Placental epithelial cell (primary cell): Measurements from ENCODE around the gene SERPINB4. TPM values are rescaled to one million over a fixed set of nuclear protein-coding genes. Genes with fewer than 3 reads are reported as not detected.

Source experiments
- total RNA-seq: library from RNA; depleted of rRNA; stranded (reverse); fragments of >200 nt; gene quantifications from 2 replicates; pipeline ENCODE4 v1.2.3, GENCODE V29; 2012

SERPINB4 gene
- total RNA-seq = not detected in 2 replicates

GRCh38 chr18:63644142-63644541 is at the start of gene SERPINB4:
TSS of gene SERPINB4 (minus strand) at chr18:63644256. CDS start at chr18:63643577, 679 bp downstream.

DNA sequence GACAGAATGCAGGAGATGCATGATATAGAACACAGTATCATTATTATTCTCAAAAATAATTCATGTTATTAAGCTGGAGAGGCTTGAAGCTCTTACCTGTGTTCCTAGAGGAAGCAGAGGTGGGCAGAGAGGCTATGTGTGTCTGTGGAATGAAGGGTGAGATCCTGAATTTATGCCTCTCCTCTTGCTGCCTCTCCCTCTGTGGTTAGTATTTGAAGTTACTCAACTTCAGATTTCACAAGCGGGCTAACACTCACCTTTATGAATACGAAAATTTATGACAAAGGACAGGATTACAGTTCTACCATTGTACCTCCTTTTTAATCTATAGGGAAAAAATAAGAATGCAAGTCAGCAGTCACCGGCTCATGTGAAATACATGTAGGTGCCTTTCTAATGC is 17.7 kb upstream of the SERPINB4 start, which contains the start of gene SERPINB3:
TSS of gene SERPINB3 (minus strand) at position 144 of the 400 bp plus-strand sequence. CDS start 677 bp downstream, outside the sequence.

Other genes with a start within 250 kb of the SERPINB4 start
- 47.9 and 53.8 TPM in 2 replicates for gene VPS4B, start 221.8 kb downstream of the SERPINB4 start, total RNA-seq
- gene SERPINB5, start 167.3 kb downstream of the SERPINB4 start, total RNA-seq = 7.9 and 24.2 TPM in 2 replicates
- not detected in 2 replicates for gene SERPINB12, start 101.9 kb downstream of the SERPINB4 start, total RNA-seq
- not detected in 2 replicates for gene SERPINB13, start 56.9 kb downstream of the SERPINB4 start, total RNA-seq
- not detected in 2 replicates for gene SERPINB3, start 17.6 kb upstream of the SERPINB4 start, total RNA-seq
- gene SERPINB11, start 58.7 kb upstream of the SERPINB4 start, total RNA-seq = not detected in 2 replicates
- 0.79 and 15.1 TPM in 2 replicates for gene SERPINB7, start 131.2 kb upstream of the SERPINB4 start, total RNA-seq
- 0.98 and 4.7 TPM in 2 replicates for gene SERPINB2, start 243.4 kb upstream of the SERPINB4 start, total RNA-seq